Stimulated activated CD8-positive, alpha-beta memory T cell treated with anti-CD3 and anti-CD28 coated beads, Interleukin-12 subunit alpha, Interleukin-12 subunit beta, amount 100 ng/mL, for 24 hours (primary cell): ENCODE measurements around the gene ATP8A1.

ENCODE experiments used
- DNase-seq: peaks from one replicate; pipeline ENCODE4 v3.0.0-alpha.2; 2020; ENCODE audit errors: extremely low read depth

ATP8A1 gene

DNA sequence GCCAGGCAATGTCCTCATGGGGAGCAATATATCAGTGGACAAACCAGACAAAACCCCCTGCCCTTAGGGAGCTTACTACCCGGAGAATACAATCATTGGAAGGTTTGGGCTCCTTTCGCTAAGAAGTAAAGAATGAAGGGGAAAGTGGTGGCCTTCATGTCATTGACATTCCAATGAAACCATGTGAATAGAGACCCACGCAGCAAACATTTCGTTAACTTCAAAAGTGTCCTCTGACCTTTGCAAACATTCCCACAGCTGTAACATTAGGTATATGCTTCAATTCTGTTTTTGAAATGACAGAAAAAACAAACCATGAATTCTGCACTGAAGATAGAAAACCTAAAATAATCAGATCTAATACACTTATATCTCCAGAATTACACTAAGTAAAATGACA lies 7.0 kb downstream of the ATP8A1 start:
- no peak for DNase-seq

DNA sequence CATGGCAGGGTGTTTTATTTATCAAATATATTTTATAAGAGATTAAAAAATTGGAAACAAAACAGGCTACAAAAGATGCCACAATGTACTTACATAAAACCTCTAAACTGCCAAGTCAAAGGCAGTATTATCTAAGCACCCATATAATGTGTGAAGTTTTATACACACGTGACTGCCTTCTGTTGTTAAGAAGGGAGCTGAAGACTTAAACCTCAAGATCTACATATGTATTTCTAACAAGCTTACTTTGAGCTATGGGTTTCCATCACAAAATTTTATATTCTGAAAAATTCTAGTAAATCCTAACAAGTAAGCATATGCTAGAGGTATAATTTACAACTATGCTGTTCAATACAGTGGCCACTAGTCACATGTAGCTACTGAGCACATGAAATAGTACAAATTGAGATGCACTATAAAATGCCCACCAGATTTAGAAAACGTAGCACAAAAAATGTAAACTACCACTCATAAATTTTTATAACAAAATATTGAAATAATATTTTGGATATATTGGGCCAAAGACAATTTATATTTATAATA lies 9.8 kb downstream of the ATP8A1 start:
- DNase-seq: no peak

DNA sequence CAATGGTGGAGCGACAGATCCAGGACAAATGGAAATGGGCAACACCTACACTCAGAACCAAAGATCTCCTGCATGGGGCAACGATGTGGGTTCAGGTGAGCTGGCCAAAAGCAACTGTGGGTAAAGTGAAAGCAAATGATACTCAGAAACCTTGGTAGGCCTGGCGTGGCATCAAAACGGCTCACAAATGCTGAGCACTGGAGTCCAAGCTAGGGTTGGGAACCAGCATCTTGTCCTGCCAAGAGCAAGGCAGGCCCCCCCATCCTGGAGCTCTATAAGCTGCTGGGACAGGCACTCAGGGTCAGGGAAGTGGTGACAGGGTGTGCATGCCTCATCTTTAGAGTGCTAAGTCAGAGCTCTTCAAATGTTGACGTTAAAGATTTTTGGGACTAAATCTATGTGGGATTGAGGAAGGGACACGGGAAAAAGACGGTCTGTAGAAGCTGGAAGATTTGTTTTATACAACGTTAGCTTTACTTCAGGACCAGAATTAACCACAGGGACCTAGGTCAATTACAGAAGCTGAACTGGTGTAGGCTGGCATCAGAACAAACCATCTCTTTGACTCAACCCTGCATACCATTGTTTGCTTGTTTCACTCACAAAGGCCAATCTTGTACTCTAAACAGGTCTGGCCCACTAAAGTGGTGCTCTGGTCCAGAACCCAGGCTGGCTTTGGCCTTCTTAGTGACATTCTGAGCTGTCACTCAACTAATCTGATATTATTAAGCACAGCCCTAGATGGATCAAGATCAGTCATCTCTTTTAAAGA lies 10.7 kb downstream of the ATP8A1 start:
- DNase-seq: no peak

DNA sequence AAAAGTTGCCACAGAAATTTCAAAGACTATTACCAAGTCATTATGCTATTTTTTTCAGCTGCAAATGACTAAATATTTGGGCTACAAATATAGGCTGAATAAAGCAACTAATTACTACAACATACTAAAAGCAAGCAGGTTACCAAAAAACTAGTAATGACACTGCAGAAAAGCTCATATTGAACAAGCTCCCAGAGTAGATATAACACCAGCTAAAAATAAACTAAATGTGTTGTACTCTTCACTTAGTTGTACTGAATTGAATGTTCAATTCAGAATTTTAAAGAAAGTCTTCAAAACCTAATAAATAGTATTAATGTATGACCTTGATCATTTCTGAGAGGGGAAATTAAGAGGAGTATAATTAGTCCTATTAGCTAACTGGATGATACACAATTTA lies 12.0 kb downstream of the ATP8A1 start:
- DNase-seq: no peak

DNA sequence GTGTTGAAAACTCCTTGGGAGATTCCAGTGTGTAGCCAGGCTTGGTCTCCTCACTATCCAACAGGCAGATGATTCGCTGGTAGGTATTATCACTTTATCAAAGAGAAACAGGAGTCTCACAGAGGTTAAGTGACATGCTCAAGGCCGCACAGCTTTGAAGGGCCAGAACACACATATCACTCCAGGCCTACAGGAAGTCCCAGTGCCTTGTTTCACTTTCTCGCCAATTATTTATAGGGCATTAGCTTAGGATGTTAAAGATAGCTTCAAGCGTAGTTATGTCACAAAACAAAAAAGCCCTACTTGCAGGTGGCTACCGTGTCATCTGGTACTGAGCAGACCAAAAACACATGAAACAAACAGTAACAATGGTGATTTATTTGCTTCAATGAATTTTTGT lies 13.2 kb downstream of the ATP8A1 start:
- no peak for DNase-seq

DNA sequence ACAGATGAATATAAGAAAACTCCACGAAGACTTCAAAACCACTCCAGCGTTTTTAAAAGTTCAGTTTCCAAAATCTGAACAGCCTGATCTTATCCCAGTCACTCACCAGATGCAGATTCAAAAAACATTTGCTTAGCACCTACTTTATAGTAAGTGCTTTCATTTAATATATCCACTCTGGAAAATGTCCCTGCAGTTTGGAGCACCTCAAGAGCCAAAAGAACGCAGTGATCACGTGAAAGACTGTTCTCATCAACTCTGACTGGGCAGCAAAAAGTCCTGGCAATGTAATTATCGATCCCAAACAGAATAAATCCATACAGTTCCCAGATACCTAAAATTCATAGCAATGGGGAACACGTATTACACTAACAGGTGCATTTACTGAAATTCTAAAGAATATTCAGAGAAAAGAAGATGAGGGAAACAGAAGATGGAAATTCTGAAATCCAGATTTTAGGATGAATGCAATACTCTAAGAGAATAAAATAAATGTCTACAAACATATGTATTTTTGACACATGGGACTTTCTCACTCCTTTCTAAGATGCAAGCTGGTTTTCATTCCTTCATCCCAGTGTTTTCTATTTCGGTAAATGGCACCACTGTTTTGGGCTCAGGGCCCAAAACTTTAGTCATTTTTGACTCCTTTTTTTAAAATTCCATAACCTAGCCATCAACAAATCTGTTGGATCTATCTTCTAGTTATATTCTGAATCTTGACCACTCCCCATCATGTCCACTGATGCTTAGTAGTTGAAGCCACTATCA lies 13.9 kb downstream of the ATP8A1 start:
- DNase-seq: no peak

DNA sequence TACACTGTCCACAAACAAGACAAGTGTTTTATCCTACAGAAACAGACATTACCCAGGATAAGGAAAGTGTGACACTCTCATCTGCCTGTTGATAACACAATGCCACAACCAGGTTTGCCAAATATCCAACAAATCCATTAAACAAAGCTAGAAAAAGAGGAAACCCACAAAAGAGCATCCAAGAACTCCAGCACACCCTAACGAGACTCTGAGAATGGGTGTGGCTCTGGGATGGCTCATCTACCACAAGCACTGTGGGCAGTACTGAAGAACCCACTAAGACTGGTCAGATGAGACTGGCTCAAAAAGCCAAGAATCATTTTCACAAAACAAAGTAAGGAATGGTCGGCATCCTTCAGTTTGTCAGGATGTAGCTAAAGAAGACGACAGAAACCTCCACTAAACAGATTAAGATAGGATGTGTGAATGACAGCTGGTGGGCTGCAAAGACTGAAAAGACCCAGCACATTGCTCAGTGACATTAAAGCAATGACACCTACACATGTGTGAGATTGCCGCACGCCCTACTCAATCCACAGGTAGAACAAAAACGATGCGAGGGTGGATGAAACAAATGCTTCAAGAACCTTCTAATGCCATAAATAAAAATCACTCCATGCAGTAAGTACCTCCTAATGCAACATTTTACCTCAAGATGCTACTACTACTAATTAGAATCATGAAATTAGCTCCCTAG lies 14.7 kb downstream of the ATP8A1 start:
- no peak for DNase-seq

DNA sequence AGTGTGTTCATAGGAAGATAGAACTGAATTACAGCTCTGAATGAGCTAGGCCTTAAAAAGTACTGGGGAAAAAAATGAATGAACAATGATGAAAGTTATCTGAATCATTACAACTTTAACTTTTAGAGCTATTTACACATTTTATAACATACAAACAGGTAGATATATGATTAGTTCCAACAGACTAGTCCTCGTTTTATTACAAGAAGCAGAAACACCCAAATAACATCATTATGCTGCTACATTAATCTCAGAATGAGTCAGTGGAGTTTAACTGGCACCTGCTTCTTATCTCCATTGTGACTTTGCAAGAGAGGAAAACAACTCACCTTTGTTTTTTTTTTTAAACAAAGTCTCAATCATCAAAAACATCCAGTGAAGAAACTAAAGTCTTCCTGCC lies 15.2 kb downstream of the ATP8A1 start:
- DNase-seq: no peak

DNA sequence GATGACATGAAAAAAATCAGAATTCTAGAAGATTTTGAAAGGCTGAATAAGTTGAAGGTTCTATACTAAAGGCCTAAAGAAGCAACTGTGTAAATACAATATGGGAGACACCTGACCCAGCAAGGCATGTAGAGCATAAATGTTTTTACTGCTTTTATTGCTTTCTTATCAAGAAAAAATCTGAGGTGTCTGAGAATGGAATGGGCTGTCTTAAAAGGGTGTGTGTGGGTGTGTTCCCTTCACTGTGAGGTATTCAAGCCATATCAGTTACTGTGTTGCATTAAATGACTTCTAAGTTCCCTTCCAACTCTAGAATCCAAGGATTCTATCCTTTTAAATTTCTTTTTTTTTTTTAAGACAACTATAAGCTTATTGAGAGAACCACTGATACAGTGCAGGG lies 15.7 kb downstream of the ATP8A1 start:
- no peak for DNase-seq

DNA sequence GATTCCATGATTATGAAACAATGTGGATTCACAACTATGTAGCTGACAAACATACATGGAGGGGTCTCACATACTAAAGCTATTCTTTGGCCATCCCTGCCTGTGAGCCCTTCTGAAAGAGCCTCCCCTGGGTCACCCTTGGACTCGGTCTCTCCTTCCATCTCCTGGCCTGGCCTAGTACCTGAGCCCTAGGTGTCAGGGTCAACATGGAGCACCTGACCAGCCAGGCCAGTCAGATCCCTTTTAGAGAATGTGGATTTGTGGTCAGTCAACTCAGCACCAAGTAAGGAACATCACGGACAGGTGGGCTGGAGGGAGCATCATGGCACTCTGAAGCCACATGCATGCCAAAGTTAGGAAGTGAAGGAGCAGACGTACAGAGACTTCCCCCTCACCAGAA lies 16.3 kb downstream of the ATP8A1 start:
- no peak for DNase-seq

DNA sequence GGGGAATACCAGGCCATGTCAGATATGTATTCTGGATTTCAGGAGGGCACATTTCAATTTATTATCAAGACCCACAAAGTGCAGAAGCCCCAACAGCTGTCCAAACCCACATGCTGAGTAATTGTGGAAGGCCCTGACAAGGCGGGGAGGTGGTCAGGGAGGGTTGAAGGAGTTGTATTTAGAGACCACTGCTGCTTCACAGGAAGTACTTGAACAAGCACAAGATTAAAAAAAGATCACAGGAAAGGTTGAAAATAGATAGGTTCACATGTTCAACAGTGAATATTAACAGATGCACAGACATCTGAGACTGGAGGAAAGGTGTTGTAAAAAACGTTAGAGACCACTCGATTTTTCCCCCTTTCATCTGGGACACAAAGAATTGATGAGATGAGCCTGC lies 17.9 kb downstream of the ATP8A1 start:
- DNase-seq: no peak

DNA sequence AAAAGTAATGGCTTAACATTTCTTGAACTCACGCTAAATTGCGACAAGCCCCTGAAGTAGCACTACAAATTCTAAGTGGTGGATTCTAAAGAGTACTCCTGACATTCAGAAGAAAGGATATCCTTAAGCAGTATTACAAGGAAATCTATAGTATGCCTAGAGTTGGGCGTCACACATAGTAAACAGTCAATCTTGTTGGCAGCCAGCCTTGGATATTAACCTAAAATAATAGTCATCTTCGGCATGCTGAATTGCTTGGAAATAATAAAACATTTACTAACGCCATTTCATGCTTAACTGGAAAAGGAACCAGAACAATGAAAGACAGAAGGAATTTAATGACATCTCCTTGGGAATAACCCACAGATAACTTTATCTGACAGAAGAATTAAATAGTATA lies 18.6 kb downstream of the ATP8A1 start:
- DNase-seq: no peak

DNA sequence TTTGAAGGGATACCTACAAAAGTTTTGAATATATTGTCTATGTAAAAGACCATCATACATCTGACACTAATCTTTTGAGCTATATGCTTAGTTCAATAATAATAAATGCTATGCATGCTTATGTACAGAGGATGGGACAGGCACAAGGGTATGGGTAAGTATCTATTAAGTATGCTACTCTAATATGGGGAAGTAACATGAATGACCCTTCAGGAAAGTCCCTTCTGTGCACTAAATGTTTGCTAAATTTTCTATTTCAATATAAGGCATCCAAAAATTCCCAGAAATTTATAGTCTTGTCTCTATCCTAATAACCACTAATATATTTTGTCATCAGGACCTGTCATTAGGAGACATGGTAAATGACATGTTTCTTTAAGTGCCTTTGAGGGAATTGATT lies 19.0 kb downstream of the ATP8A1 start:
- no peak for DNase-seq

DNA sequence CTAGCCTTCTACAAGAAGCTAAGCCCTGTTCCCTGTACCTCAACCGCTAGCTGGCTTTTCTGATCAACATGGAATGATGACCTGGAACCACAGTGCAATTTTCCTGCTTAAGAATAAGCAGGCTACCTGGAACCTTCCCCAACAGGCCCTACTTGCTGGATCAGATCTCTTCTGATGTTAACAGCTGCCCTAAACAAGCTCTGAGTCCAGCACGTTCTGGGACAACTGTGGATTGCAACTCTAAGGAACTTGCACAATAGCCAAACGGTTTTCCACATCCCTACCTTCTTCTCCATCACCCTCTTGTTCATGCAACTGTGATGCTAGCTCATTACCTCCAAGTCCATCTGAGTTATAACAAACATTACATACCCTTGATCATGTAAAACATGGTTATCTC lies 19.8 kb downstream of the ATP8A1 start:
- DNase-seq: no peak

DNA sequence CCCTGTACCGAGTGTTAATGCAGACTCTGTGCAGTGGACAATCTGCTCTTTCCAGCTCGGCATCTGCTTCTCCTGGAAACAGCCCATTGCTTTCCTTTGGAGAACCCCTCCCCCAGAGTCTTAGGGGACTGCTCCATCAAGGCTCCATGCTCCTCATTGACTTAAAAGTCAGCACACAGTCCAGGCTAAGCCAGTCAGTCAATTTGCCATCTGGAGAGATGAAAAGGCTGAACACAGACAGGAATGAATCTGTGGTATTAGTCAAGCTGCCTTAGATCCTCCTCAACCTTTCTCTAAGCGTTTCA lies 20.3 kb downstream of the ATP8A1 start:
- DNase-seq: no peak

DNA sequence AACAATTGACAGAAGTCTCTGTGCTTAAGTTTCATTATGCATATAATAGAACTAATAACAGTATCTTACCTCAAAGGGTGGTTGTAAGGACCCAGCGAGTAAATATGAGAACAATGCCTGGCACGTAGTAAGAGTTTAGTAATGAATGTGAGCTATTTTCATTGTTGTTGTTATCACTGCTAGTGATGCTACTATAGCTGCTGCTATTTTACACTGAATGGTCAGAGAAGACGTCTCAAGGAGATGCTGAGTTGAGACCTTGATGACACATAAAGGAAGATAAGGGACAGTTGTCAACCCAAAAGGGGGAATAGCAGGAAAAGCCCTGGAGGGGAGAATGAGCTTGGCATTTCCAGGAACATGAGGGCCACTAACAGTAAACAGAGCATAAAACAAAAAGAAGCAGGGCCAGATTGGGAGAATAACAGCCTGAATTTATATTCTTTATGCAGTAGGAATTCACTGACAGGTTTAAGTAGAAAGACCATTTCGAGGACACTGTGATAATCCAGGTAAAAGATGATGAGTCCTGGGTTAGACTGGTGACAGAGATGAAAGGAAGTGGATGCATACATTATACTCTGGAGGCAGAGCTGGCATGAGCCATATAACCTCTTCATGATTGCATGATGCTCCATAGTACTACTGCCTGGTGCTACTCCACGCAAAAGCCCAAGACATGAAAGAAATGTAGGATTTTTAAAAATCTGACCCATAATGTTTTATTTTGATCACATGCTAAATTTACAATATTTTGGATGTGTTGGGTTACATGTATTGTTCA lies 23.1 kb downstream of the ATP8A1 start:
- DNase-seq: no peak

DNA sequence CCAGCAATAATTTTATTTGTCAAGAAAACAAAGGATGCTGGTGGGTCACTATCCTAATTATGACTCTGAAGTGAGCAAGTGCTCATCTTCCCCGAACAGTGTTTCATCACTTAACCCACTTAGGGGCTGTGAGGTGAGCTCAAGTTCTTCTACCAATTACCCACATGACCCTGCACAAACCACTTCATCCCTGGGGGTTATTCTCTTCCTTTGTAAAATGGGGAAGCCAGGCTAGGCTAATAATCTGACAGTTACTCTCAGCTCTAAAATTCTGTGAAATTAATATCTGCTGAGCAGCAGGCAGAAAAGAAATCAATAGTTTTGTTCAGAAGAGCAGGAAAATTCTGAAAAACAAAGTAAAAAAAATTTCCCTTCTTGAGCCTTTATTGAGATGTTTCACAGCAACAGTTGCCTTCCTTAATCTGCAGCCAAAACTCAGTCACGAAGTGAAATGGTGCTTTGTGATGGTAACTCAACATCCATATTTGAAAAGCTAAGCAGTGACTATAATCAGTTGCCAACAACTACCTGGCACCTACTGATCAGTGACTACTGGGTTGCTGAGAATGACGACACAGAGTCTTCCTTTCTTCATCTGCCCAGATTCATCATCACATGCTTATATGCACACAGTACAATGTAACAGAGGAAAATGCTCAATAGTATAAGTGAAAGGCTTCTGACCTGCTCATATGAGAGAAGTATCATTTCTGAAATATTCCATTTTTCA lies 24.1 kb downstream of the ATP8A1 start:
- no peak for DNase-seq

DNA sequence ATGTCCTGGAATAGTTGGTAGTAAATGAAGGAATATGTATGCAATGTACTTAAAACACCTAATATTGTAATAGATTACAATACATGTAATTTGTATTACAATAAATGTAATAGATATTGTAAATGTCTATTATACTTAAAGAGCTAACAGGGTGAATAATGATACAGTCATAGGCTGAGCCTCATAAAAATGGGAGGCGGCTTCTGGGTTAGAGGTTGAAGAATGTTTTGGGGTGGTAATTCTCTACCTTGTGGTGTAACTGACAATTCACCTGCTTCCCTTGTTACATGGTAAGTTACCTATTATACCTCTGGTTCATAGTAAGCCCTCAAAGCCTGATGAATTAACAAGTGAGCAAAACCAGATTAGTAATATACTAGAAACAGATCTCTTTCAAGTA lies 26.0 kb downstream of the ATP8A1 start:
- no peak for DNase-seq

DNA sequence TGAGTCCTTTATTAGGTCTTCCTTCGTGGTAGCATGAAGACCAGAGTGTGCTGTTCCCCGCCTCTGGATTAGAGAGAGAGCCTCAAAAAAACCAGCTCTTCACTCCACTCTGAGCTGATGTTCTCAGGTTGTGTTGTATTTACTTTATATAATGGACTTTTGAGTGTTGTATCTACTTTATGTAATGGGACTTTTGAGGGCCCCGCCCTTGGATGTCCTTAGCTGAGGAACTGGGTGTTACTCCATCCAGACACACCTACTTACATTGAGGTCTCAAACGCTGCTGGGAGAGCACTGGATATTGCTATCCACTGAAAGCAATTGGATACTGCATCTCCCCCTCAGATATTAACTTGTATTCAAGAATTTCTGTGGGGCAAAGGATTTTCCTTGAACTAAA lies 28.2 kb downstream of the ATP8A1 start:
- no peak for DNase-seq

DNA sequence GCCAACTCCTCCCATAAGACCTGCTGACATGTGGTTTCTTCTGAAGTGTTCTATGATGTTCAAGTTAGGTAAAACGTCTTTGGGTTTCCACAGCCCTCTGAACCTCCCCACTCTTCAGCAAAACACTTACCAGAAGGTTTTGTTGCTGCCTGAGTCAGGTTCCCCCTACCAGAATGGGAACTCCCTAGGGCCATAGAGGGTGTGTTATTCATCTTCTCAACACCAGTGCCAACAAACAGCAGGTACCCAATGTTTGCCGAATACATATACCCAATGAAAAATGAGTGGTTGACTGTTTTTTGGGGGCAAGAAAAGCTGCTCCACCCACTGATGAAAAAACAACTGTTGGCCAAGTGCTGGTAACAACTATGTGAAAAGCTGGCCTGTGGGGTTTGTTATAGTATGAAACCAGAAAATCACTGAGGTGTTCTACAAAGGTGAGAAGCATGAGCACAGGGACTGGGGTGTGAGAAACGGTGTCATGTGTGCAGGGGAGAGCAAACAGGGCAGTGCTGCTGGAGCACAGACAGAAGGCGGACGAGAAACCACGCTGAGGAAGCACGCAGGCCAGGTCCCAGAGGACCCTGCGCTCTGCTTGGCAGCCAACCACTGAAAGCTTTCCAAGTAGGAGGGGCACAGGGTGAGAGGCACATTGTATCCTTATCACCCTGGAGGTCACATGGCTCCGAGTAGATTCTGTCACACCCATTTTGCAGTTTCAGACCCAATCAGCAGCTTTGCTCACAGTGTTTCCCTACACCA lies 28.8 kb downstream of the ATP8A1 start:
- no peak for DNase-seq
